ENCODE results near the gene SEMA3E.

The SEMA3E gene

GRCh38 chr7:83504330-83504729 is 144.6 kb downstream of the SEMA3E start:
- TF ChIP-seq, protein P1, sequence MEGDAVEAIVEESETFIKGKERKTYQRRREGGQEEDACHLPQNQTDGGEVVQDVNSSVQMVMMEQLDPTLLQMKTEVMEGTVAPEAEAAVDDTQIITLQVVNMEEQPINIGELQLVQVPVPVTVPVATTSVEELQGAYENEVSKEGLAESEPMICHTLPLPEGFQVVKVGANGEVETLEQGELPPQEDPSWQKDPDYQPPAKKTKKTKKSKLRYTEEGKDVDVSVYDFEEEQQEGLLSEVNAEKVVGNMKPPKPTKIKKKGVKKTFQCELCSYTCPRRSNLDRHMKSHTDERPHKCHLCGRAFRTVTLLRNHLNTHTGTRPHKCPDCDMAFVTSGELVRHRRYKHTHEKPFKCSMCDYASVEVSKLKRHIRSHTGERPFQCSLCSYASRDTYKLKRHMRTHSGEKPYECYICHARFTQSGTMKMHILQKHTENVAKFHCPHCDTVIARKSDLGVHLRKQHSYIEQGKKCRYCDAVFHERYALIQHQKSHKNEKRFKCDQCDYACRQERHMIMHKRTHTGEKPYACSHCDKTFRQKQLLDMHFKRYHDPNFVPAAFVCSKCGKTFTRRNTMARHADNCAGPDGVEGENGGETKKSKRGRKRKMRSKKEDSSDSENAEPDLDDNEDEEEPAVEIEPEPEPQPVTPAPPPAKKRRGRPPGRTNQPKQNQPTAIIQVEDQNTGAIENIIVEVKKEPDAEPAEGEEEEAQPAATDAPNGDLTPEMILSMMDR (IDR thresholded peaks at IDR 0.05), result no peak

GRCh38 chr7:83502636-83503035 is 146.3 kb downstream of the SEMA3E start:
- TF ChIP-seq, protein P1 (IDR thresholded peaks at IDR 0.05), result no peak

DNA sequence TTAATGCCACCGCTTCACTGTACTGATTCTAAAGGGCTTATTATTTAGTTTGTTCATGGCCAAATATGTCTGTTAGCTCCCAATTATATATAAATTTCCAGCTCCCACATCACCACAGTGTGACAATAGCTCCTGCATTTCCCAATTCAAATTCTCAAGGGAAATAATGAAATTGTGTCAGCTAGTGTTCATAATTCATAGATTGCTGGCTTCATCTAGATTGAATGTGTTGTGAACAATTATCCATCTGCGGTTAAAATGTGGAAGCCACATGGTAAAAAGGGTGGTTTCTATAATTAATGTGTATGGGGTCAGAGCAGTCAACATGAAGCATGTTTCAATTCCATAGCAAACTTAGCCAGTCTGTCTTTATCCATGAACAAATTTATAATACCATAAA is 154.3 kb downstream of the SEMA3E start:
- TF ChIP-seq, protein P1 (IDR thresholded peaks at IDR 0.05), result no peak

DNA sequence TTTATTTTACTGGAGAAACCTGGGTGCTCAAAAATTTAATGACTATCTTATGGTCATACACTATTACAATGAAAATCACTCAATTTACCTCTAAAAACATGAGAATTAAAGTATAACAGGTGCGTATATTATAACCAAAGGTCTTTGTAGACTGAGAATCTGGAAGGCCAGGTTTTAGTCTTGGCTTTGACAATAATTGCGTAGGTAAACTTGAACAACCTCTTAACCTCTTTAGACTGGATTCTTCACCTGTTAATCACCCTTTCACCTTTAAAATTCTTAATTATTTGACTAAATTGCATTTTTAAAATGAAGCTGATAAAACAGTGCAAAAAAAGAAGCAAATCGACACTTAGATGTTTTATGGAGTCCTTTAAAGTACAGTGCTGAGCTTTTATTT is 156.1 kb downstream of the SEMA3E start:
- TF ChIP-seq, protein P1 (IDR thresholded peaks at IDR 0.05), result no peak

GRCh38 chr7:83487801-83488200 is 161.1 kb downstream of the SEMA3E start:
- TF ChIP-seq, protein P1 (IDR thresholded peaks at IDR 0.05), result no peak

DNA sequence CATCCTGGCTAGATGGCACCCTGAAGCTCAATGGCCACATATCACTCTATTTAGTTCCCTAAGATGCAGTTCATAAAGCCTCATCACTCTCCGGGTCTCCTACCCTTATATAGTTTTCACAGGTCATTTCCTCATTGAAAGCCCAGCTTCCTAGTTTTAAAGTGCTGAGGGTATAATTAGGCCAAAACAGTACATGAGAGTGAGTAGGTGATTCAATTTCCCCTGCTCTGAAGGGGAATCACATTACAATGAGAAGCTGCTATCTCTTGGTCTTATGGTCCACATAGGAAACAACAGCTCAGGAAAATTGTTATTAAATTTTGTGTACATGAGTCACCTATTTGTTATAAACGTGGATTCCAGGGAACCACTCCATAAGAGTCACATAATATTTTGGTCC is 162.0 kb downstream of the SEMA3E start:
- TF ChIP-seq, protein P1 (IDR thresholded peaks at IDR 0.05), result no peak

- TF ChIP-seq, protein P1 (IDR thresholded peaks at IDR 0.05), result no peak
Measured at GRCh38 chr7:83486536-83486935, 162.4 kb downstream of the SEMA3E start.

DNA sequence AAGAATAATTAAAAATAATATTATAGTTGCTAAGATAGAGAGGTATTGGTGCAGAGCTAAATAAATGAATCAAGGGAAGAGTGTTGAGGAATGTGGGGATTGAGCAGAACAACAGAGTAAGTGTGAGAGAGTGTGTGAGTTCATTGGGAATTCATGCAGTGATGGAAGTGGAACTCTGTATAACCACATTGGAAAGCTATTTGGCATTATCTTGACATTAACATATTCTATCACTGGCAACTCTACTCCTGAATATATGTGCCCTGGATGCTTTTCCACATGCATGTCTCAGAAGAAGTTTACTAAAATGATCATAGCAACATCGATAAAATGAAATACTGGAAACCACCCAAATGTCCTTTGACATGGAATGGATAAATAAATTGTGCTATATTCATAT is 164.1 kb downstream of the SEMA3E start:
- TF ChIP-seq, protein P1 (IDR thresholded peaks at IDR 0.05), result no peak
